CD1c-positive myeloid dendritic cell (primary cell): ENCODE data around the gene NOTCH1.

Experiments
- DNase-seq: peaks from one replicate; pipeline ENCODE4 v3.0.0-alpha.2; 2016; ENCODE audit errors: extremely low spot score

Gene NOTCH1

DNA sequence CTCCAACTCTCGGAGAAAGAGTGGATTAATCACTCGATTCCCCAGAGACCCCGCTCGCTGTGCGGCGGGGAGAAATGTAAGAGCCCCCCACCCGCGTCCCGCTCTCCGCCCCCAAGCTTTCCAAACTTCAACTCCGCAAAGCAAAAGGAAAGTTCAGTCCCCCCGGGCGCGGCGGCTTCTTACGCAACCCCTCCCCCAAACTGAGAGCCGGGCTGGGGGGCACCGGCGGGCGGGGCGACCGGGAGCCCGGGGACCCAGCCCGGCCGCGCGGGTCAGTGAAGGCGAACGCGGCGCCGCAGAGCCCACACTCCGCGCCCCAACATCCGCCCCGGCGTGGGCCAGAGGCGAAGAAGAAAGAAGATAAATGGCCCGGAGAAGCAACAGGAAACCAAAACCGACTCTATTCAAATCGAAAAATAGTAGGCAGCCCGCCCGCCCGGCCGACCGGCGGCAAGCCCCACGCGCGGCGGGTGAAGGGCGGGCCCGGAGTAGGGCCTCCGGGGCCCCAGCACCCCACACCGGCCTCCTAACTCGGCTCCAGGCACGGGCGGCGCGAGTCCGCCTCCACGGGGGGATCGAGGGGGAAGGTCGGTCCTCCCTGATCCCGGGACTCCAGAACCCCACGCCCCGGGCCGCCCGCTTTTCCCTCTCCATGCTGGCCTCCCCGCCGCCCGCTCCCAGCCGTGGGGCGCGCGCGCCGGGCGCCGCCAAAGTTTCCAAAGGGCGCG lies 720 bp downstream of the NOTCH1 start:
- peak; percentile 55 for DNase-seq

GRCh38 chr9:136544548-136544963 lies 1.3 kb downstream of the NOTCH1 start:
- peak; percentile 28 for DNase-seq

GRCh38 chr9:136543830-136544547 lies 1.9 kb downstream of the NOTCH1 start:
- DNase-seq = no peak

- DNase-seq = no peak
These were observed 2.6 kb downstream of the NOTCH1 start for GRCh38 chr9:136543280-136543679.

DNA sequence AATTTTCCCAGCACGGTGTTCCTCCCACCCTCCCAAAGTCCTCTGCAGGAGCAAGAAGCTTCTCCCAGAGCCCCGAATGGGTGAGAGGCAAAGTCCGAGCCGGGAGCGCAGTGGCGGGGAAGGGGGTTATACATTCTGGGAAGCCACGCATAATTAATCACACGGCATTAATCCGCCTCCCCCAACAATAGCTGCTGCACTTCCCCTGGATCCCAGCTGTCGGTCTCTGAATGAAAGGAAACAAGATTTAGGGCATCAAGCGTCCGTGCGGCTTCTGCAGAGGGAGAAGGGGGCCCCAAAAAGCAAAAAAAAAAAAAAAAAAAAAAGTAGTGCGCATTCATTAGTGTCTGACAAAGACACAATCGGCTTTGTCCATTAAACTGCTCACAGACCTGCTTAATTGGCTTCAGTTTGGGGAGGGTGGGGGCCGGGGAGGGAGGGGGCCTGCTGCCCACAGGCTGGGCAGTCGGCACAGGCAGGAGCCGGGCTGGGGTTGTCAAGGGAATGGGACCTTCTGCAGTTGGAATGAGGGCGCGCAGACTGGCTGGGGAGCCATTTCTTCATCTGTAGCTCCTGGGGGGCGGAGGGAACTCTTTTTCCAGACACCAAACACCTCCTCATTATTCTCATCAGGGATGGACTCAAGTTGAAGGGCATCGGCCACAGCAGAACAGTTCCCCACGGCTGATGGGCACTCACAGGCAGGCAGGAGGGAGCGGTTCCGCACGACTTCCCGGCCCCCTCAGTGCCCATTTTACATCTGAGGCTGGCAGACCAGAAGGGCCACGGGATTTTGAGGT lies 3.4 kb downstream of the NOTCH1 start:
- no peak for DNase-seq

- no peak for DNase-seq
These were observed 4.1 kb downstream of the NOTCH1 start for GRCh38 chr9:136541709-136542108.

- DNase-seq = peak; percentile 27
These were observed 4.7 kb downstream of the NOTCH1 start for GRCh38 chr9:136541179-136541578.

GRCh38 chr9:136539427-136540421 lies 6.1 kb downstream of the NOTCH1 start:
- DNase-seq = peak; percentile 98

DNA sequence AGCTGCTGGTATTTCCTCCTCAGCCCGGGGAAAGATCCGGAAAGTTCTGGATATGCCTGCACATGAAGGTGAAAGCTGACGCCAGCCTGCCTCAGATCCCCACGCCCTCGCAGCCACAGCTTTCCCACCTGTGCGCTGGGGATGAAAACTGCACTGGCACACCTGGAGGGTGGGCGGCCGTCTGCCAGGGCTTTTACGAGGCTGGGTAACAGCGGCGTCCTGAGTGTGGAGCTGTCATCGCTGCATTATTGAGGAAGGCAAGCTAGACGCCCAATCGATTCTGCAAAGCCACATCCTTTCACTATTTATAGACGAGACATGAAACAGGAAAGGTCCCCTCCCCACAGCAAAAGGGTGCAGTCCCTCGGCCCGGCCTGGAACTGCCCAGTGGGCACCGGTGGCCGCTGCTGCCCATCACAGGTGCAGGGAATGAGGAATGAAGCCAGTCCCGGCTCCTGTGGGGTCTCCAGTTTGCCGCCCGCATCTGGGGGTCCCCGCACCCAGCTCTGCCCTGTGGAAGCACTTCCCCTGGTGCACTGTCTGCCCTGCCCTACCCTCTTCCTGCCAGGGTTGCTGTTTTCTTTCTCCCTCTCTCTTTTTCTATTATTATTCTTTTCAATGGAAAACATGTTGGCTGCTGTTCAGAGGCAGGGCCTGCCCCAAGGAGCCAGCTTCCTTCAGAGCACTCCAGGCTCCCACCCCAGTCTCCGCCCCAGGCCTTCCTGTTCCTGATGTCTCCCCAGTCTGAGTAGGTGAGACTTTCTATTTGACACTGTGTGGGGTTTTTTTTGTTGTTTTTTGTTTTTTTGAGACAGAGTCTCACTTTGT lies 7.0 kb downstream of the NOTCH1 start:
- DNase-seq = peak; percentile 69

- no peak for DNase-seq
These were observed 7.8 kb downstream of the NOTCH1 start for GRCh38 chr9:136537896-136538598.

GRCh38 chr9:136537411-136537810 lies 8.4 kb downstream of the NOTCH1 start:
- DNase-seq = no peak

GRCh38 chr9:136536721-136537241 lies 9.1 kb downstream of the NOTCH1 start:
- DNase-seq = no peak

- no peak for DNase-seq
These were observed 9.7 kb downstream of the NOTCH1 start for GRCh38 chr9:136536051-136536720.

- DNase-seq = no peak
These were observed 10.8 kb downstream of the NOTCH1 start for GRCh38 chr9:136535070-136535469.

DNA sequence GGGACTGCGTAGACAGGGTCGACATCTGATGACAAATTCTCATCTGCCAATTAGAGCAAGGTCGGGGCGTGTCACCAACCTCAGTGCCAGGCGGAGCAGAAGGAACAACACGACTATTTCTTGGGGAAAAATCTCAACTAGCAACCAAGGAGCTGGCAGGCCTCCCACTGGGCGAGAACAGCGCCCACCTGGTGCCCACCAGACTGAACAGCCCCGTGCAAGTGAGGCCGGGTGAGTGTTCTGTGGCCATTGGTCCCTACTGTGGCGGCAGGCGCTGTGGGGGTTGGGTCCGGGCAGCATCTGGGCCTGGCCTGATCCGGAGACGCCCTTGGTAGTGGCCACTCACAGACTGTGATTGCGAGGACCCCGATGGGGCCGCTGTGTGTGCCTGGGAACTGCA lies 11.5 kb downstream of the NOTCH1 start:
- DNase-seq = no peak

- peak; percentile 93 for DNase-seq
These were observed 12.1 kb downstream of the NOTCH1 start for GRCh38 chr9:136533775-136534157.

DNA sequence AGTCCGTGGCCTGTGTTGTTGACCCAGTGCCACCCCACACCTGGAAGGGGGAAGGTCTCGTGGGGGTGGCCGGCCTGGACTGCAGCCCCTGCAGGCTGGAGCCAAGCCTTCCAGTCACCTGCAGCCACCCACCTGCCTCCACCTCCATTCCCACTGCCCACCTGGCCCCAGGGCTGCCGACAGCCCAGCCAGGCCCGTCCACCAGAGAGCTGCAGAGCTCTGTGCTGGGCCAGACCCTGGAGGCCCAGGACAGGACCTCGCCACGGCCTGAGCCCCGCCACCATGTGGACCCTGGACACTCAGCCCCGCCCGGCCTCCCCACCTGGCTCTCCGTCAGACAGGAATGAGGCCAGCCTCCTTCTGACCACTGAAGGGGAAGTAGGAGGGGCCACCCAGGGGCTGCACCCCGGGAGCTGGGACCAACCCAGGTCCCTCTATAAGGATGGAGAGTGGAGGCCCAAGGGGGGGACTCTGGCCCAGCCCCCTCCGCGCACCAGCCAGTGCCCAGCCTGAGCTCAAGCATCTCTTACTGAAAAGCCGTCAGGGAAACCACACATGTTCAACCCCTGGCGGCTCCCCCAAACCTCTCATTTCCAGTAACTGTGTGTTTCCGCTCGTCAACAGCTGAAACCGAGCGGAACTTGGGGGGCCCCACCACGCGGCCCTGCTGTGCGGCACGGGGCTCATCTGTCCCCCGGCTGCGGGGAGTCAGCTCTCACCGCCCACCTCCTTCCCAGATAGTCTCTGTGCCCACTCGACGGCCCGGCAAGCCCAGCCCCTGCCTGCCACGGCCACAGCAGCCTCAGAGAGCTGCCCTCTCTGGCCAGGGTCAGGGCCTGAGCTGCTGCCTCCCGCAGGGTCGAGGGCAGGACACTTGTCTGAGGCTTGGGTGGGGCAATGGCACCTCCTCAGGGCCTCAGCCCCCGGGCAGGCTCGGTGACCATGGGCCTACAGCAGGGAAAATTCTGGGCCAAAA lies 12.8 kb downstream of the NOTCH1 start:
- peak; percentile 43 for DNase-seq
